Ishikawa (cell line): ENCODE data around the gene WNT6.

Experiments
- CEBPB ChIP-seq: IDR thresholded peaks from 2 replicates; pipeline ENCODE4 v1.6.1; 2012
- CREB1 ChIP-seq: IDR thresholded peaks from 2 replicates; pipeline ENCODE4 v1.6.1; 2012; ENCODE audit warnings: low read depth
- EGR1 ChIP-seq: IDR thresholded peaks from 2 replicates; pipeline ENCODE4 v1.6.1; 2012
- EP300 ChIP-seq: IDR thresholded peaks from 2 replicates; pipeline ENCODE4 v1.6.1; 2012; ENCODE audit warnings: borderline replicate concordance
- FOXM1 ChIP-seq: IDR thresholded peaks from 2 replicates; pipeline ENCODE4 v1.6.1; 2012; ENCODE audit warnings: low read depth, borderline replicate concordance
- NFIC ChIP-seq: IDR thresholded peaks from 2 replicates; pipeline ENCODE4 v1.6.1; 2012
- RAD21 ChIP-seq: IDR thresholded peaks from 2 replicates; pipeline ENCODE4 v1.6.1; 2012; ENCODE audit warnings: low read depth
- TAF1 ChIP-seq: IDR thresholded peaks from 2 replicates; pipeline ENCODE4 v1.6.1; 2012; ENCODE audit warnings: low read depth, mild to moderate bottlenecking
- TCF12 ChIP-seq: IDR thresholded peaks from 2 replicates; pipeline ENCODE4 v1.6.1; 2012; ENCODE audit warnings: low read depth
- TEAD4 ChIP-seq: IDR thresholded peaks from 2 replicates; pipeline ENCODE4 v1.6.1; 2012
- USF1 ChIP-seq: IDR thresholded peaks from 2 replicates; pipeline ENCODE4 v1.6.1; 2012
- YY1 ChIP-seq: IDR thresholded peaks from 2 replicates; pipeline ENCODE4 v1.6.1; 2012; ENCODE audit warnings: low read depth
- ZBTB7A ChIP-seq: IDR thresholded peaks from 2 replicates; pipeline ENCODE4 v1.6.1; 2012; ENCODE audit warnings: low read depth
- TF ChIP-seq, protein P1 (sequence below): IDR thresholded peaks from 2 replicates; pipeline ENCODE4 v1.6.1; 2012; ENCODE audit warnings: low read depth, mild to moderate bottlenecking
- TF ChIP-seq, protein P2 (sequence below): IDR thresholded peaks from 2 replicates; pipeline ENCODE4 v1.6.1; 2012

WNT6 gene

GRCh38 chr2:218821605-218822211 lies 37.9 kb upstream of the WNT6 start:
- TF ChIP-seq TAF1 (no peak), ZBTB7A (no peak), TCF12 (no peak), YY1 (no peak), TEAD4 (no peak), RAD21 (no peak), FOXM1 (no peak), USF1 (no peak), CREB1 (no peak), EGR1 (no peak), EP300 (no peak), CEBPB (no peak), NFIC (no peak)
- TF ChIP-seq, protein P1, sequence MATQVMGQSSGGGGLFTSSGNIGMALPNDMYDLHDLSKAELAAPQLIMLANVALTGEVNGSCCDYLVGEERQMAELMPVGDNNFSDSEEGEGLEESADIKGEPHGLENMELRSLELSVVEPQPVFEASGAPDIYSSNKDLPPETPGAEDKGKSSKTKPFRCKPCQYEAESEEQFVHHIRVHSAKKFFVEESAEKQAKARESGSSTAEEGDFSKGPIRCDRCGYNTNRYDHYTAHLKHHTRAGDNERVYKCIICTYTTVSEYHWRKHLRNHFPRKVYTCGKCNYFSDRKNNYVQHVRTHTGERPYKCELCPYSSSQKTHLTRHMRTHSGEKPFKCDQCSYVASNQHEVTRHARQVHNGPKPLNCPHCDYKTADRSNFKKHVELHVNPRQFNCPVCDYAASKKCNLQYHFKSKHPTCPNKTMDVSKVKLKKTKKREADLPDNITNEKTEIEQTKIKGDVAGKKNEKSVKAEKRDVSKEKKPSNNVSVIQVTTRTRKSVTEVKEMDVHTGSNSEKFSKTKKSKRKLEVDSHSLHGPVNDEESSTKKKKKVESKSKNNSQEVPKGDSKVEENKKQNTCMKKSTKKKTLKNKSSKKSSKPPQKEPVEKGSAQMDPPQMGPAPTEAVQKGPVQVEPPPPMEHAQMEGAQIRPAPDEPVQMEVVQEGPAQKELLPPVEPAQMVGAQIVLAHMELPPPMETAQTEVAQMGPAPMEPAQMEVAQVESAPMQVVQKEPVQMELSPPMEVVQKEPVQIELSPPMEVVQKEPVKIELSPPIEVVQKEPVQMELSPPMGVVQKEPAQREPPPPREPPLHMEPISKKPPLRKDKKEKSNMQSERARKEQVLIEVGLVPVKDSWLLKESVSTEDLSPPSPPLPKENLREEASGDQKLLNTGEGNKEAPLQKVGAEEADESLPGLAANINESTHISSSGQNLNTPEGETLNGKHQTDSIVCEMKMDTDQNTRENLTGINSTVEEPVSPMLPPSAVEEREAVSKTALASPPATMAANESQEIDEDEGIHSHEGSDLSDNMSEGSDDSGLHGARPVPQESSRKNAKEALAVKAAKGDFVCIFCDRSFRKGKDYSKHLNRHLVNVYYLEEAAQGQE = no peak
- TF ChIP-seq, protein P2, sequence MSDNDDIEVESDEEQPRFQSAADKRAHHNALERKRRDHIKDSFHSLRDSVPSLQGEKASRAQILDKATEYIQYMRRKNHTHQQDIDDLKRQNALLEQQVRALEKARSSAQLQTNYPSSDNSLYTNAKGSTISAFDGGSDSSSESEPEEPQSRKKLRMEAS = no peak

DNA sequence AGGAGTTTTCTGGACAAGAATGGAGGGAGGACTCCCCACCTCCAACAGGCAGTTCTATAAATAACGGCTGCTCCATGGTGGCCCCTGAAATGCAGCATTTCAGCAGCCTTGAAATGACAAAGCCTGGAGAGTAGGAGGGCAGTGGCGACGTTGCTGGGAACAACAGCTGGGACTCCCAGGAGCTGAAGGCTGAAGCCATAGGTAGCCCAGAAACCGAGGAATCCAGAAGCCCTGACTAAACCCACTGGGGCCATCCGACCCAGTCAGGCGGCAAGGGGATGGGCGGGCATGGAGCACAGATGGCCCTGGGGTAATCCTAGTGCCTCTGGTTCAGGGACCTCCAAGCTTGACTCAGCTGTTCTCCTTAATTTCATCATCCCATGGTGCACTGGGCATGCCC lies 37.0 kb upstream of the WNT6 start:
- TF ChIP-seq, protein P1 = no peak
- TF ChIP-seq CREB1 = no peak

DNA sequence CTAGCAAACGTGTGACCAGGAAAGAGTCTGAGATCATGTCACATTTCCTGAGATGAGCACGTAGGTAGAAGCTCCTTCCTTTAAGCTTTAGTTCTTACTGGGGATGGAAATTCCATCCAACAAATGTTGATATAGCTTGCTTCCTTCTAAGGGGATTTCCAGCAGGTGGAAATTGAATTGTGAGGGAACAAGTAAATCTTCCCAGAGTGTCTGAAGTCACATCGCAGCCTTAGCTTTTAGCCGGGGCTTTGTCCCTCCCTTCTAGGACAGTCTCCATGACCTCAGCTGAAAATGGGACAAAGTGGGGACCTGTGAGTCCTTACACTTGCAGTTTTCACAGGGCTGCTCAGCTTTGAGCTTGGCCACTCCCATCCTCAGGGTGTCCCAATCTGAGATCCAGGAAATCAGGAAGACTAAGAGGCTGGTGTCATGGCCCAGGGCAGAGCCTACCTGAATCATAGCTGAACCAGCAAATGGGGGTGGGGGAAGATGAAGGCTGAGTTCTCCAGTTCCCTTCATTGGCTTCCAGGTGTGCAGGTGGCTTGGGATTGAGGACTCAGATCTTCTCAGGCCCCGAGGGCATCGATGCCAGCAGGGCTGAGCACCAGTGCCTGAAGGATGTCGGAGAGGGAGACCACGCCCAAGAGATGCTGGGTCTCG lies 36.3 kb upstream of the WNT6 start:
- TF ChIP-seq EP300 (no peak), USF1 (no peak), YY1 (no peak), EGR1 (no peak), RAD21 (no peak)
- TF ChIP-seq, protein P1 = no peak

DNA sequence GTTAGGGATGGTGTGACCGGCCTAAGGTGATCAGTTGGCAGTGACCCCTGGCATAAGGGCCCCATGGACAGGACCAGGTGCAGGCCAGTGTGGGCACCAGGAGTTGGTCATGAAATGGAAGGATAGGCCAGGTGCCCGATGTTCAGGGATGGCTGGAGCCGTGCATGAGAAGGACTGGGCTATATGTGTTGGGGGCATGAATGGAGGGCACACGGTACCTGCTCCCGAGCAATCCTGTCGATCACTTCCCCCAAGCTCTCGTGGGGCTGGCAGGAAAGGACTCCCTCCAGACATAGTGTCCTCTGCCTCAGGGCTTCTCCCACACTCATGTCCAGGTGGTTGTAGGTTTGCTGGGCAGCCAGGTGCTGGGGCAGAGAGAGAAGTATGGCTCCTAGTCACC lies 35.6 kb upstream of the WNT6 start:
- TF ChIP-seq EGR1 (no peak), TAF1 (no peak), USF1 (no peak), TCF12 (no peak), ZBTB7A (no peak), CREB1 (no peak), RAD21 (no peak), TEAD4 (no peak), EP300 (no peak), NFIC (no peak), FOXM1 (no peak), CEBPB (no peak), YY1 (no peak)
- TF ChIP-seq, protein P1 = no peak
- TF ChIP-seq, protein P2 = no peak
